ENCODE results near the gene KLK10. TPM values are rescaled to one million over a fixed set of nuclear protein-coding genes. Genes with fewer than 3 reads are reported as not detected.
"Not testable (repeated sequence)": the region's sequence is repeated elsewhere in the genome, so short reads cannot be mapped to it uniquely, and the experiment has no call there.

Gene KLK10
- total and polyA plus RNA-seq, 8 donors: 0.35 to 3.4 (median 0.91) TPM

DNA sequence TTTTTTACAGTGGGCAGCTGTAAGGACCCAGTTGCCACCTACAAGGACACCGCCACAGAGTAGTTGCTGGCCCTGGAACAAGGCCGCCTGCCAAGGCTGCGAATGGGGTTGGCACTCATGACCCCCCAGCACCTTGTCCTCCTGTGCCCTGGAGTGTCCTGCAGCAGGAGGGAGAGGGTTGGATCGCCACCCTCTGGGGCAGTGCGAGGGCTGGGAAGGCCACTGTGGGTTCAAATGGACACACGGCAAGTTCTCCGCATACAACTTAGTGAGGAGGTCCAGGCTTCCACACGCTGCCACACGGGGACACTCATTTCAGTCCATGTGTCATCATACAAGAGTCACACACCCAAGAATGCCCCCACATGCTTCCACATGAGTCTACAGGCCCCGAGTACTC, 19.1 kb downstream of the KLK10 start:
- DNase-seq (no peak), ATAC-seq (no peak)
- H3K9me3 ChIP-seq: peaks cover 0 to 2% of the 10 kb centered on the region in 2 donors
- no peak overlapping the region for H3K27ac ChIP-seq
- peaks cover 0 to 77% of the 10 kb centered on the region in 2 donors for H3K27me3 ChIP-seq
- intact Hi-C loops (cut with DNase I): no loop called here
- H3K36me3 ChIP-seq: no peaks in the 10 kb centered on the region
- no peaks in the 10 kb centered on the region for H3K4me1 ChIP-seq
- no peak overlapping the region for H3K4me3 ChIP-seq
- TF ChIP-seq, protein P1, sequence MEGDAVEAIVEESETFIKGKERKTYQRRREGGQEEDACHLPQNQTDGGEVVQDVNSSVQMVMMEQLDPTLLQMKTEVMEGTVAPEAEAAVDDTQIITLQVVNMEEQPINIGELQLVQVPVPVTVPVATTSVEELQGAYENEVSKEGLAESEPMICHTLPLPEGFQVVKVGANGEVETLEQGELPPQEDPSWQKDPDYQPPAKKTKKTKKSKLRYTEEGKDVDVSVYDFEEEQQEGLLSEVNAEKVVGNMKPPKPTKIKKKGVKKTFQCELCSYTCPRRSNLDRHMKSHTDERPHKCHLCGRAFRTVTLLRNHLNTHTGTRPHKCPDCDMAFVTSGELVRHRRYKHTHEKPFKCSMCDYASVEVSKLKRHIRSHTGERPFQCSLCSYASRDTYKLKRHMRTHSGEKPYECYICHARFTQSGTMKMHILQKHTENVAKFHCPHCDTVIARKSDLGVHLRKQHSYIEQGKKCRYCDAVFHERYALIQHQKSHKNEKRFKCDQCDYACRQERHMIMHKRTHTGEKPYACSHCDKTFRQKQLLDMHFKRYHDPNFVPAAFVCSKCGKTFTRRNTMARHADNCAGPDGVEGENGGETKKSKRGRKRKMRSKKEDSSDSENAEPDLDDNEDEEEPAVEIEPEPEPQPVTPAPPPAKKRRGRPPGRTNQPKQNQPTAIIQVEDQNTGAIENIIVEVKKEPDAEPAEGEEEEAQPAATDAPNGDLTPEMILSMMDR (IDR thresholded peaks at IDR 0.05): no peak

- DNase-seq (no peak), ATAC-seq (no peak)
- Histone ChIP-seq H3K4me3 (no peak overlapping the region), H3K27me3 (peaks cover 0 to 72% of the 10 kb centered on the region in 2 donors), H3K36me3 (no peaks in the 10 kb centered on the region), H3K4me1 (no peaks in the 10 kb centered on the region), H3K9me3 (peaks cover 0 to 4% of the 10 kb centered on the region in 2 donors), H3K27ac (no peak overlapping the region)
- intact Hi-C loops (cut with DNase I): no loop called here
- TF ChIP-seq, protein P1 (IDR thresholded peaks at IDR 0.05): no peak
These were observed 20.8 kb downstream of the KLK10 start for GRCh38 chr19:50998686-50999085.

DNA sequence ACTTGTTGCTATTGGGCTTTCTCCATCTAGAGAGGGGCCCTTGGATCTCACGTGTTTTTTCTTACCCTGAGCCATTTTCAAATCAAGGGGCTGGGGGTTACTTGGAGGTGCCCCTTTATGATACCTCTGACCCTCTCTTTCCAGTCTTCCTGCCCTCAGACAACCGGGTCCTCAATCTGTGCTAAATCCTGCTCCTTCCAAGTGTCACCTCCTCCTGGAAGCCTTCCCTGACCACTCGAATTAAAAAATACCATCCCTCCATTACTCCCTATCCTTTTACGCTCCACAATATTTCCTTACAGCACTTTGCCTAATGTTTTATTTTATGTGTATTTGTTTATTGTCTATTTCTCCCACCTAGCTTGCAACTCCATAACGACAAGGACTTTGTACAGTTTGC, 21.4 kb downstream of the KLK10 start:
- Histone ChIP-seq H3K27ac (no peak overlapping the region), H3K36me3 (no peaks in the 10 kb centered on the region), H3K27me3 (peaks cover 0 to 66% of the 10 kb centered on the region in 2 donors), H3K9me3 (peaks cover 0 to 4% of the 10 kb centered on the region in 2 donors), H3K4me3 (no peak overlapping the region), H3K4me1 (no peaks in the 10 kb centered on the region)
- no peak for ATAC-seq
- TF ChIP-seq, protein P1 (IDR thresholded peaks at IDR 0.05): no peak
- intact Hi-C loops (cut with DNase I): no loop called here
- DNase-seq: no peak

DNA sequence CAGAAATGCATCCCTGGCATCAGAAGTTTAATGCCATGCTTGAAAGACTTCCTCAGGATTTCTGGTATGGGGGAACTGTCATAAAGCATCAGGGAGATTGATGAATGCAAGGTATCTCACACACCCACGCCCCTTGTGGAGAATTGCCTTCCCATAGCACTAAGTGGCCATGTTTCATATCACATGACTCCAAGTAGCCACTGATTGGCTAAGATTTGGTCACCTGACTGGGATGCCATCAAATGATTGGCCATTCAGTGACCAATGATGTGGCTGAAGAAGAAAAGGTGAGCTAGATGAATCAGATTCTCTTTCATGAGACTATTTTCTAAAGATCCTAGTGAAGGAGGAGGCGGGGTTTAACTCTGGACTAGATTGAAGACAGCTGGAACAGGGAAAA, 25.4 kb downstream of the KLK10 start:
- peaks cover 0 to 26% of the 10 kb centered on the region in 2 donors for H3K27me3 ChIP-seq
- ATAC-seq (no peak), DNase-seq (no peak)
- intact Hi-C loops (cut with DNase I): no loop called here
- H3K36me3 ChIP-seq: no peaks in the 10 kb centered on the region
- no peak overlapping the region for H3K4me3 ChIP-seq
- TF ChIP-seq, protein P1 (IDR thresholded peaks at IDR 0.05): no peak
- no peaks in the 10 kb centered on the region for H3K4me1 ChIP-seq
- peaks cover 0 to 3% of the 10 kb centered on the region in 2 donors for H3K9me3 ChIP-seq
- no peak overlapping the region for H3K27ac ChIP-seq

DNA sequence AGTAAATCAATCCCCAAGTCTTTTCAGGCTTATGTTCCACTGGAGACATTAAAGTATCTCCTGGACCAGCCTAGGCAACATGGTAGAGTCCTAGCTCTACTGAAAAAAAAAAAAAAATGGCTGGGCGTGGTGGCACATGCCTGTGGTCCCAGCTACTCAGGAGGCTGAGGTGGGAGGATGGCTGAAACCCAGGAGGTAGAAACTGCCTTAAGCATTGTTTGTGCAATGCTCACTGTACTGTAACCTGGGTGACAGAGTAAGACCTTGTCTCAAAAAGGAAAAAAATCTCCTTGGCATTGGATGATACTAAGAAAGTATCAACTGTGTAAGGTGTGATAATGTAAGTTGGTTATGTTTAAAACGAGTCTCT, 26.9 kb downstream of the KLK10 start:
- Histone ChIP-seq H3K9me3 (peaks cover 0 to 3% of the 10 kb centered on the region in 2 donors), H3K27me3 (peaks cover 0 to 14% of the 10 kb centered on the region in 2 donors), H3K36me3 (no peaks in the 10 kb centered on the region), H3K4me3 (no peak overlapping the region), H3K27ac (no peak overlapping the region), H3K4me1 (no peaks in the 10 kb centered on the region)
- TF ChIP-seq, protein P1 (IDR thresholded peaks at IDR 0.05): no peak
- intact Hi-C loops (cut with DNase I): no loop called here
- no peak for DNase-seq
- ATAC-seq: no peak

GRCh38 chr19:50984416-50984815, 35.1 kb downstream of the KLK10 start:
- H3K36me3 ChIP-seq; ATAC-seq; H3K27ac ChIP-seq; DNase-seq; intact Hi-C loops (cut with DNase I); H3K4me3 ChIP-seq; H3K9me3 ChIP-seq; H3K4me1 ChIP-seq: not testable (repeated sequence)
- peaks cover 0 to 47% of the 10 kb centered on the region in 2 donors for H3K27me3 ChIP-seq
